Coronary artery (tissue), 2 donors: ENCODE results near the gene FGD2.

Experiments used
- DNase-seq: peaks from one replicate; pipeline ENCODE4 v3.0.0-alpha.2; 2017; ENCODE audit warnings: low spot score
- H3K27ac ChIP-seq, 2 donors: fragments of 200-600 bp; sonication (generic); one replicate each; pipeline ENCODE4 v1.5.1; 2016 to 2019
- H3K4me3 ChIP-seq: fragments of 200-600 bp; sonication (generic); 2 replicates; pipeline ENCODE4 v1.5.1; 2016; ENCODE audit warnings: mild to moderate bottlenecking, moderate library complexity
- TF ChIP-seq, protein P1 (sequence below): fragments of 200-600 bp; sonication (generic); IDR thresholded peaks from one replicate; pipeline ENCODE4 v1.5.1; 2019; ENCODE audit warnings: antibody characterized with exemption

Gene FGD2

GRCh38 chr6:37019065-37019450 is 13.6 kb downstream of the FGD2 start:
- Histone ChIP-seq H3K27ac (no peak overlapping the region), H3K4me3 (no peak overlapping the region)
- TF ChIP-seq, protein P1, sequence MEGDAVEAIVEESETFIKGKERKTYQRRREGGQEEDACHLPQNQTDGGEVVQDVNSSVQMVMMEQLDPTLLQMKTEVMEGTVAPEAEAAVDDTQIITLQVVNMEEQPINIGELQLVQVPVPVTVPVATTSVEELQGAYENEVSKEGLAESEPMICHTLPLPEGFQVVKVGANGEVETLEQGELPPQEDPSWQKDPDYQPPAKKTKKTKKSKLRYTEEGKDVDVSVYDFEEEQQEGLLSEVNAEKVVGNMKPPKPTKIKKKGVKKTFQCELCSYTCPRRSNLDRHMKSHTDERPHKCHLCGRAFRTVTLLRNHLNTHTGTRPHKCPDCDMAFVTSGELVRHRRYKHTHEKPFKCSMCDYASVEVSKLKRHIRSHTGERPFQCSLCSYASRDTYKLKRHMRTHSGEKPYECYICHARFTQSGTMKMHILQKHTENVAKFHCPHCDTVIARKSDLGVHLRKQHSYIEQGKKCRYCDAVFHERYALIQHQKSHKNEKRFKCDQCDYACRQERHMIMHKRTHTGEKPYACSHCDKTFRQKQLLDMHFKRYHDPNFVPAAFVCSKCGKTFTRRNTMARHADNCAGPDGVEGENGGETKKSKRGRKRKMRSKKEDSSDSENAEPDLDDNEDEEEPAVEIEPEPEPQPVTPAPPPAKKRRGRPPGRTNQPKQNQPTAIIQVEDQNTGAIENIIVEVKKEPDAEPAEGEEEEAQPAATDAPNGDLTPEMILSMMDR = no peak
- no peak for DNase-seq

DNA sequence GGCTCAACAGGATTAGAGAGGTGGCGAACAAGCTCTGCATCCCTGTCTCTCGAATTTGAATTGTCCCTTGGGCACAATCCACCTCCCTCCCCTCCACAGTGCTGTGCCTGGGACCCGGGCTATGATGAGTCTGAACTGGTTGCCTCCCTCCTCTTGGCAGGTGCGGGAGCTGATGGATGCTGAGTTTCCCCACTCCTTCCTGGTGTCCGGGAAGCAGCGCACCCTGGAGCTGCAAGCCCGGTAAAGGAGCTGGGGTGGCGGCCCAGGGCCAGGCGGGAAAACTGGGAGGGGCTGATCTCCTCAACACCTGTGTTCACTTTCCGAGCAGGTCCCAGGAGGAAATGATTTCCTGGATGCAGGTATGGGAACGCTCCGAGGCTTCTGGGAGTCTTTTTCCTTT is 14.9 kb downstream of the FGD2 start:
- Histone ChIP-seq H3K27ac (no peak overlapping the region), H3K4me3 (no peak overlapping the region)
- TF ChIP-seq, protein P1 = no peak
- DNase-seq = no peak

DNA sequence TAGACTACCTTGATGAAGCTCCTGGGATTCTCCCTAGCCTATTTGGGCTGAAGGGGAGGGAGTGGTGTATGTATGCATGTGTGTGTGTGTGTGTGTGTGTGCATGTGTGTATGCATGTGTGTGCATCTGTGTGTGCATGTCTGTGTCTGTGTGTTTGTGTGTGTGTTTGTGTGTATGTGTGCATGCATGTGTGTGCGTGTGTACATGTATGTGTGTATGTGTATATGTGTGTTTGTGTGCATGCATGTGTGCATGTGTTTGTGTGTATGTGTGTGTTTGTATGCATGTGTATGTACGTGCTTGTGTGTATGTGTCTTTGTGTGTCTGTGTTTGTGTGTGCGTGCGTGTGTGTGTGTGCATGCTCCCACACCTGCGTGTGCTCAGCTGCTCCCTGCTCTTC is 15.4 kb downstream of the FGD2 start:
- no peak for DNase-seq
- Histone ChIP-seq H3K27ac (no peak overlapping the region), H3K4me3 (no peak overlapping the region)
- TF ChIP-seq, protein P1 = no peak

DNA sequence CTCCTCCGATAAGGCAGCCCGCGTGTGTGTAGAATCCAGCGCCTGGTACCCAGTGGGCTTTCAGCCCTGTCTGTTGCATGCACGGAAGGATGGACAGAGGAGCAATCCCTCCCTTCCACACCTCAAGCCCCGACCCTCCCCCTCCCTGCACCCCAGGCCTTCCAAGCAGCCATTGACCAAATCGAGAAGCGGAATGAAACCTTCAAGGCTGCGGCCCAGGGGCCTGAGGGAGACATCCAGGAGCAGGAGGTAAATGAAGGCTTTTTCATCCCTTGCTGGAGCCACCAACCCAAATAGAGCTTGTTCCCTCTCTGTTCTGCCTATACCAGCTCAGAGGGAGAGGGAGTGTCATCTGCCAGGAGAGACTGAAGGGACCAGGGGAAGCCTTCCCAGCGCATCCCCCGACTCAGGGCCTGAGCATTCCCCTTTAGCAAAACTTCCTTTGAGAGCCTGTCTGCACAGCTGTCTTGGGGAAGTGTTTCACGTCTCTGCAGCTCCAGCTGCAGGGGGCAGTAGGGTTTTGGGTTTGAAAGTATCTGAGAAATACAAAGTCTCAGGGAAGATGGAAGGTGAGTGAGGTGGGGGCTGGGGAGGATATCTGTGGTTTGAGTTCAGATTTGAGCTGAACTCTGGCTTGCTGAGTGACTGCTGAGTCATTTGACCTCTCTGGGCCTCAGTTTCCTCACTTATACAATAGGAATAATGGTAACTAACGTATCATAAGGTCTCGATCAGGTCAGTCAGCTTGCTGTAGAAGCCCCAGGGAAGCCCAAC is 16.1 kb downstream of the FGD2 start:
- TF ChIP-seq, protein P1 = no peak
- Histone ChIP-seq H3K4me3 (no peak overlapping the region), H3K27ac (no peak overlapping the region)
- DNase-seq = no peak

GRCh38 chr6:37022135-37022863 is 16.8 kb downstream of the FGD2 start:
- Histone ChIP-seq H3K4me3 (no peak overlapping the region), H3K27ac (no peak overlapping the region)
- DNase-seq = no peak
- TF ChIP-seq, protein P1 = no peak

GRCh38 chr6:37024656-37025337 is 19.3 kb downstream of the FGD2 start:
- no peak for DNase-seq
- TF ChIP-seq, protein P1 = no peak
- Histone ChIP-seq H3K27ac (no peak overlapping the region), H3K4me3 (no peak overlapping the region)
